ENCODE data around the gene BRCA2.

BRCA2 gene

GRCh38 chr13:32330441-32330840 lies 15.1 kb downstream of the BRCA2 start:
- TF ChIP-seq EZH2phosphoT487 (conservative IDR thresholded peaks at IDR 0.05; ENCODE audit: low read length) (no peak), CTCF (IDR thresholded peaks at IDR 0.05; ENCODE audit: insufficient read depth, low read length, poor library complexity, severe bottlenecking) (no peak)
- H3K4me3 ChIP-seq (ENCODE audit: insufficient read depth, low read length, poor library complexity, severe bottlenecking), result no peak overlapping the region
- H3K9me2 ChIP-seq (replicated peaks; ENCODE audit: insufficient read depth, low read length), result no peaks in the 10 kb centered on the region
- no peak overlapping the region for H3K27ac ChIP-seq (ENCODE audit: low read depth, low read length)
- H3F3A ChIP-seq (ENCODE audit: insufficient read depth), result no peaks in the 10 kb centered on the region
- H3K36me3 ChIP-seq (ENCODE audit: low read length), result peaks cover 68% of the 10 kb centered on the region
- no peak overlapping the region for H3K9ac ChIP-seq (ENCODE audit: low read length)
- H4K20me1 ChIP-seq (ENCODE audit: low read depth, low read length), result no peaks in the 10 kb centered on the region
- no peaks in the 10 kb centered on the region for H3K27me3 ChIP-seq (ENCODE audit: low read length)
- H3K79me2 ChIP-seq (ENCODE audit: insufficient read depth, low read length), result no peaks in the 10 kb centered on the region; the same call in 1 of the 2 replicates
- H3K9me3 ChIP-seq (ENCODE audit: insufficient read depth, low read length), result no peaks in the 10 kb centered on the region
- H2AFZ ChIP-seq (ENCODE audit: low read depth, low read length, severe bottlenecking), result no peak overlapping the region
- no peak overlapping the region for H3K4me2 ChIP-seq (ENCODE audit: low read depth, low read length, poor library complexity, severe bottlenecking)

- no peak for TF ChIP-seq CTCF (IDR thresholded peaks at IDR 0.05; ENCODE audit: insufficient read depth, low read length, poor library complexity, severe bottlenecking)
- no peak for TF ChIP-seq EZH2phosphoT487 (conservative IDR thresholded peaks at IDR 0.05; ENCODE audit: low read length)
- H3K4me2 ChIP-seq (ENCODE audit: low read depth, low read length, poor library complexity, severe bottlenecking), result no peak overlapping the region
These were observed 19.4 kb downstream of the BRCA2 start for GRCh38 chr13:32334671-32335070.

GRCh38 chr13:32340914-32341313 lies 25.6 kb downstream of the BRCA2 start:
- H3K27ac ChIP-seq (ENCODE audit: low read depth, low read length), result no peak overlapping the region
- TF ChIP-seq EZH2phosphoT487 (conservative IDR thresholded peaks at IDR 0.05; ENCODE audit: low read length), result no peak
- TF ChIP-seq CTCF (IDR thresholded peaks at IDR 0.05; ENCODE audit: insufficient read depth, low read length, poor library complexity, severe bottlenecking), result no peak
- H3K9me3 ChIP-seq (ENCODE audit: insufficient read depth, low read length), result no peaks in the 10 kb centered on the region
- H4K20me1 ChIP-seq (ENCODE audit: low read depth, low read length), result no peaks in the 10 kb centered on the region
- no peak overlapping the region for H3K4me2 ChIP-seq (ENCODE audit: low read depth, low read length, poor library complexity, severe bottlenecking)
- no peaks in the 10 kb centered on the region for H3K9me2 ChIP-seq (replicated peaks; ENCODE audit: insufficient read depth, low read length)
- no peaks in the 10 kb centered on the region; the same call in 1 of the 2 replicates for H3F3A ChIP-seq (ENCODE audit: insufficient read depth)
- H3K9ac ChIP-seq (ENCODE audit: low read length), result no peak overlapping the region
- H3K27me3 ChIP-seq (ENCODE audit: low read length), result no peaks in the 10 kb centered on the region
- H3K4me3 ChIP-seq (ENCODE audit: insufficient read depth, low read length, poor library complexity, severe bottlenecking), result no peak overlapping the region
- peaks cover 4% of the 10 kb centered on the region; the same call in 1 of the 2 replicates for H3K79me2 ChIP-seq (ENCODE audit: insufficient read depth, low read length)
- H2AFZ ChIP-seq (ENCODE audit: low read depth, low read length, severe bottlenecking), result no peak overlapping the region
- peaks cover 31% of the 10 kb centered on the region for H3K36me3 ChIP-seq (ENCODE audit: low read length)

More at GRCh38 chr13:32334671-32335070, 19.4 kb downstream of the BRCA2 start:
- Histone ChIP-seq H3K4me3 (ENCODE audit: insufficient read depth, low read length, poor library complexity, severe bottlenecking) (no peak overlapping the region), H4K20me1 (ENCODE audit: low read depth, low read length) (no peaks in the 10 kb centered on the region), H3K9me3 (ENCODE audit: insufficient read depth, low read length) (no peaks in the 10 kb centered on the region), H3K27me3 (ENCODE audit: low read length) (no peaks in the 10 kb centered on the region), H3K9ac (ENCODE audit: low read length) (no peak overlapping the region), H3K27ac (ENCODE audit: low read depth, low read length) (no peak overlapping the region), H2AFZ (ENCODE audit: low read depth, low read length, severe bottlenecking) (no peak overlapping the region), H3F3A (ENCODE audit: insufficient read depth) (no peaks in the 10 kb centered on the region), H3K79me2 (ENCODE audit: insufficient read depth, low read length) (no peaks in the 10 kb centered on the region; the same call in 1 of the 2 replicates), H3K36me3 (ENCODE audit: low read length) (peaks cover 71% of the 10 kb centered on the region), H3K9me2 (replicated peaks; ENCODE audit: insufficient read depth, low read length) (no peaks in the 10 kb centered on the region)

Measured in SU-DHL-6 (cell line).